T-helper 9 cell (primary cell): ENCODE results near the gene TMEM59L.

ENCODE experiments used
- DNase-seq: peaks from one replicate; pipeline ENCODE4 v3.0.0-alpha.2; 2020

TMEM59L gene

GRCh38 chr19:18660051-18660910 is 47.6 kb downstream of the TMEM59L start:
- no peak for DNase-seq

DNA sequence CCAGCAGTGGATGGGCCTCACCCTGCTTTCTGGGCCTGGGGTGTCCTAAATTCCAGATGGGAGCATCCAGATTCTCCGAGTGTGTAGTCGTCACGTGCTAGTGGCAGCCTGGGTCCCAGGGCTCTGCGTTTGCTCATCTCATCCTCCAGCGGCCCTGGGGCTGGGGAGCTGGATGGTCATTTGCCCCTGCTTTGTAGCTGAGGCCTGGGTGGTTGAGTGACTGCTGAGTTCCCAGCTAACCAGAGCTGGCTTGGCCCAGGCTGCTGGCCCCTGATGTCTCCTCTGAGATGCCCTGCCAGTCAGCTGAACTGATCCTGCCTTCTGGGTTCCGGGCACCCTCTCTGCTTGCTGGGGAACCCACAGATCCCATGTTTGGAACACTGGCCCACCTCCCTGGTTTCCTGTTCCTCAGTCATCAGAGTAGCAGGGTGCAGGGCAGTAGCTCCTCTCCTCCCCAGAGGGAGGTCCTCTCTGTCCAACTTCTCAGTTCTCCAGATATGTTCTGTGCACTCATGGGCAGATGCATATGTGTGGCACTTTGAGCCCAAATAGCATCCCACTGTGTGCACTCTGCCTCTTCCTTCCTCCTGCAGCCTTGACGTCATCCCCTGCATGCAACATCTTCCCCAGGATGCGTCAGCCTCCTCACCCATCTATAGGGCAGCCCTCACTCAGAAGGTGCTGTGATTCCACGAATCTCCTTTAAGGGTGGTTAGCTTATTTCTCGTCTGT is 48.4 kb downstream of the TMEM59L start:
- DNase-seq = no peak

- no peak for DNase-seq
These were observed 50.5 kb downstream of the TMEM59L start for GRCh38 chr19:18662972-18663732.

GRCh38 chr19:18663940-18664530 is 51.4 kb downstream of the TMEM59L start:
- no peak for DNase-seq

- DNase-seq = no peak
These were observed 53.1 kb downstream of the TMEM59L start for GRCh38 chr19:18665771-18666202.

GRCh38 chr19:18666317-18666716 is 53.6 kb downstream of the TMEM59L start:
- DNase-seq = no peak

- DNase-seq = no peak
These were observed 54.1 kb downstream of the TMEM59L start for GRCh38 chr19:18666784-18667183.

DNA sequence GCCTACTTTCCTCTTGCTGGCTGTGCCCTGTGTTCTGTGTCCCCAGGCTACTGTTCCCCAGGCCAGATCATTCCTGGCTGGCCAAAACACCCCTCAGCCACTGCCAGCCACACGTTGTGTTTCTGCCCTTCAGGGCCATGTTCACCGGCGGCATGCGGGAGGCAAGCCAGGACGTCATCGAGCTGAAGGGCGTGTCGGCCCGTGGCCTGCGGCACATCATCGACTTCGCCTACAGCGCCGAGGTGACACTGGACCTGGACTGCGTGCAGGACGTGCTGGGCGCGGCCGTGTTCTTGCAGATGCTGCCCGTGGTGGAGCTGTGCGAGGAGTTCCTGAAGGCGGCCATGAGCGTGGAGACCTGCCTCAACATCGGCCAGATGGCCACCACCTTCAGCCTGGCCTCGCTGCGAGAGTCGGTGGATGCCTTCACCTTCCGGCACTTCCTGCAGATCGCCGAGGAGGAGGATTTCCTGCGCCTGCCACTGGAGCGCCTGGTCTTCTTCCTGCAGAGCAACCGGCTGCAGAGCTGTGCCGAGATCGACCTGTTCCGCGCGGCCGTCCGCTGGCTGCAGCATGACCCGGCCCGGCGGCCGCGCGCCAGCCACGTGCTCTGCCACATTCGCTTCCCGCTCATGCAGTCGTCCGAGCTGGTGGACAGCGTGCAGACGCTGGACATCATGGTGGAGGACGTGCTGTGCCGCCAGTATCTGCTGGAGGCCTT is 55.0 kb downstream of the TMEM59L start:
- DNase-seq = no peak

GRCh38 chr19:18668252-18668631 is 55.6 kb downstream of the TMEM59L start:
- no peak for DNase-seq

DNA sequence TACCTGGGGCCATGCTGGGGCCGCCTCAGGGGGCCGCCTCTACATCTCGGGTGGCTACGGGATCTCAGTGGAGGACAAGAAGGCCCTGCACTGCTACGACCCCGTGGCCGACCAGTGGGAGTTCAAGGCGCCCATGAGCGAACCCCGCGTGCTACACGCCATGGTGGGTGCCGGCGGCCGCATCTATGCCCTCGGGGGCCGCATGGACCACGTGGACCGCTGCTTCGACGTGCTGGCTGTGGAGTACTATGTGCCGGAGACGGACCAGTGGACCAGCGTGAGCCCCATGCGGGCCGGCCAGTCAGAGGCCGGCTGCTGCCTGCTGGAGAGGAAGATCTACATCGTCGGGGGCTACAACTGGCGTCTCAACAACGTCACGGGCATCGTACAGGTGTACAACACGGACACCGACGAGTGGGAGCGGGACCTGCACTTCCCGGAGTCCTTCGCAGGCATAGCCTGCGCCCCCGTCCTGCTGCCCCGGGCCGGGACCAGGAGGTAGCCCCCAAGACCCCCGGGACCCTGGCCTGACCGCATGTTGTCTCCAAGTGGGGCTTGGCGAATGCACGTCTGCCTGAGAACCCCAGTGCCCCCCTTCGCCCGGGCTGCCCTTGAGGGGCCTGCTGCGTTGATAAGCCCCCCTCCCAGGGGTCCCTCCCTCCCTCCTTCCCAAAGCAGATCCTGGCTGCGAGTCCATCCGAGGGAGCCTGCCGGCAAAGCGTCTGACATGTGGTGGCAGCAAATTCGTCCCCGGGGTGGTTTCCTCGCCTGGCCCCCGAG is 56.3 kb downstream of the TMEM59L start:
- DNase-seq = no peak

DNA sequence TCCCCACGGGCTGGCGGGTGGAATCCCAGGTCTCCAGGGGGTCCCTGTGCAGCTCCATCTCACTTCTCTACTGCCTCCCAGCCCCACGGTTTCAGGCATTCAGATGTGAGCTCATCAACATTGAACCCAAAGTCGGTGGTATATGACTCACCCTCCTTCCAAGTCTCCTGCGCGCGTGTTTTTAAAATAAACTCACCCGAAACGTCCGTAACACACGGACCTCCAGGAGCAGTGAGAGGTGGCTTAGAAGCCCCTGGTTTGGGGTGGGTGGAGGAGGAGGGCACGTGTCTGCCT is 56.8 kb downstream of the TMEM59L start:
- no peak for DNase-seq

DNA sequence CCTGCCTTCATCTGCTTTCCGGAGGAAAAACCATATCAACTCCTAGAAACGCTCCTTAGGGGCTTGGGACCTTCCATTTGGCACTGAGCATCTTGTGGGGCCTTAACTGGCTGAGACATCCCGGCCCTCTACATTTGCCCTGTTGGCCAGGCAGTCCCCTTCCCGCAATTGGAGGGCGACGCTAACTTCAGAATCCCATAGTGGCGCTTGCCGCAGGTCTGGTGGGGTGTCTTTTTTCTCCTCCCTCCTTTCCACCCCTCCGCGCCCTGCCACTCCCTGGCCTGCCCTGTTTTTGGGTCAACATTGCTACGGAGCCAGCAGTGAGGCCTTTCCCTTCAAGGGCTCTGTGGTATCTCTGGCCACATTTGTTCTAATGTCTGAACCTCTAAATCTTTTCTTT is 57.2 kb downstream of the TMEM59L start:
- DNase-seq = no peak

DNA sequence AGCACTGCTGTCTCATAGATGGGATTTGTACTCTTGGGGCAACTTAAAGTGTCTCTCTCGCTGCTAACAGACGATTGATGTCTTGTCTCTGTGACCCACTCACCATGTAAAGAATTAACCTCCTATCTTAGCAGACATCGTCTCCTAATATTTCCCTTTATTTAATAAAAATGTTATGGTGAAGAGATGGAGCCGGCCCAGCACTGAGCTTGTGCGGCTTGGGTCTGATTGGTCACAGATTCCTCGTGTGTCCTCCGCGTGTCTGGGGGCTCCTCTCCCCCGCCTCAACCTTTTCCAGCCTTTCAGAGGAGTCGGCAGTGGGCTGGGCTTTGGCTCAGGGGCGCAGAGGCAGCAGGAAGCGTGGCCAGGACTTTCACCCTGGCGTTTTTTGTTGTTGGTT is 57.6 kb downstream of the TMEM59L start:
- DNase-seq = no peak
